BLaER1 treated with 17β-estradiol and CSF1 and Interleukin-3, amounts not matched to agents 10 nM and 100 nM (cell line): ENCODE results near the gene PSMC3.
A peak's percentile ranks its signal among the peaks of the same experiment; 100 is the strongest.
"Not testable (repeated sequence)": the region's sequence is repeated elsewhere in the genome, so short reads cannot be mapped to it uniquely, and the experiment has no call there.

ENCODE experiments used
- H3K27ac ChIP-seq, 11 experiments: shearing (Covaris generic); formaldehyde crosslinking; 2 replicates each; pipeline ENCODE4 v1.8.1; 2022
- H3K27me3 ChIP-seq, 11 experiments: shearing (Covaris generic); formaldehyde crosslinking; 2 replicates each; pipeline ENCODE4 v1.8.1; 2022
- H3K36me3 ChIP-seq, 11 experiments: shearing (Covaris generic); formaldehyde crosslinking; 2 replicates each; pipeline ENCODE4 v1.8.1; 2022
- H3K4me1 ChIP-seq, 10 experiments: shearing (Covaris generic); formaldehyde crosslinking; 2 replicates each; pipeline ENCODE4 v1.8.1; 2022
- H3K4me2 ChIP-seq, 11 experiments: shearing (Covaris generic); formaldehyde crosslinking; 2 replicates each; pipeline ENCODE4 v1.8.1; 2022
- H3K4me3 ChIP-seq, 10 experiments: shearing (Covaris generic); formaldehyde crosslinking; 2 replicates each; pipeline ENCODE4 v1.8.1; 2022
- H3K9ac ChIP-seq, 11 experiments: shearing (Covaris generic); formaldehyde crosslinking; 2 replicates each; pipeline ENCODE4 v1.8.1; 2022
- H3K9me3 ChIP-seq, 11 experiments: shearing (Covaris generic); formaldehyde crosslinking; replicated peaks in 1 of 11; 2 replicates each; pipeline ENCODE4 v1.8.1; 2022
- H4K20me1 ChIP-seq, 11 experiments: shearing (Covaris generic); formaldehyde crosslinking; 2 replicates each; pipeline ENCODE4 v1.8.1; 2022
- Cebpa-rat ChIP-seq, 11 experiments: shearing (Covaris generic); IDR thresholded peaks; 2 replicates each; pipeline ENCODE4 v1.8.1; 2022

Gene PSMC3

DNA sequence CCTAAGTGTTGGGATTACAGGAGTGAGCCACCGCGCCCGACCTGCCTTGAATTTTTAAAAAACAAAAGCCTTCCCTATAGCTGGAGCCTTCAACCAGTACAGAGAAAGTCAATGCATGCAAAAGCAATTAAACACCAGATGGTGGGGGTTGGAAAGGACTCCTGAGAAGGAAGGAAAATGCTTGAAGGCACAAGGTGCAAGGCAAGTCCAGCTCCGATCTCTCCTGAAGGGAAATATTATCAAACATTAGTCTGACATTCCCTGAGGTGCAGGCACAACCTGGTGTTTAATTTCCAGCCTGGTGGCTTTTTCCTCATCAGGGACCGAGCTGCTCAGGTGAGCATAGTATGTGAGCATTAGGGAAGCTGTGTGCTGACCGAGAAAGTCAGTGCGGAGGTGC, 35.6 kb upstream of the PSMC3 start:
- no peak for TF ChIP-seq Cebpa-rat (IDR thresholded peaks at IDR 0.05)
- no peaks in the 10 kb centered on the region for H3K9me3 ChIP-seq
- H3K27ac ChIP-seq, result no peak overlapping the region
- no peak overlapping the region for H3K4me3 ChIP-seq
- H4K20me1 ChIP-seq, result peaks cover 19 to 72% (median 39%) of the 10 kb centered on the region in 11 experiments; a peak in 20 of 22 replicates
- peaks cover 0 to 13% (median 3%) of the 10 kb centered on the region in 10 experiments; a peak in 9 of 20 replicates for H3K4me1 ChIP-seq
- no peak overlapping the region for H3K9ac ChIP-seq
- H3K27me3 ChIP-seq, result no peaks in the 10 kb centered on the region
- no peak overlapping the region for H3K4me2 ChIP-seq
- peaks cover 61 to 86% (median 75%) of the 10 kb centered on the region in 11 experiments for H3K36me3 ChIP-seq

DNA sequence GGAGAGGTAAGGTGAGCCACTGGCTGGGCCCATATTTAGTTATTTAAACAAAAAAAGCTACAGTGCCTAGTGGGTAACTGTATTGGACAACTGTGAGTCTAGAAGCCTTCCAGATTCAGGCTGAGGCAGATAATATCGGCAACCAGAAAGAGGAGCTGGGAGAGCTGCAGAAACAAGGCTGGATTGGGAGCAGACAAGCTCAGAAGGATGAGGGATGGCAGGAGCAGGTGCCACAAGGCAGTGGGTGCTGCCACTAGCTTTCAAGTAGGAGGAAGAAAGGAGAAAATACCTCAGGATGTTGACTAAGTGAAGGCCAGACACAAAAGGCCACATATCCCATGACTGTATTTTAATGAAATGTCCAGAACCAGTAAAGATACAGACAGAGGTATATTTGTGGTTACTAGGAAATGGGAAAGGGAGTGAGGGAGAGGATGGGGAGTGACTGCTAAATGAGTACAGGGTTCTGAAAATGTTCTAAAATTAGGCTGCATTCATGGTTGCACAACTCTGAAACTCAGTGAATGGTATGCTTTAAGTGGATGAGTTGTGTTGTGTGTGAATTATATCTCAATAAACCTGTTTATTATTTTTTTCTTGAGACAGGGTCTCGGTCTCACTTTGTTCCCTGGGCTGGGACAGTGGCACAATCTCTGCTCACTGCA, 34.5 kb upstream of the PSMC3 start:
- H4K20me1 ChIP-seq, result peaks cover 9 to 60% (median 29%) of the 10 kb centered on the region in 11 experiments; a peak in 19 of 22 replicates
- H3K4me1 ChIP-seq, result peaks cover 0 to 13% (median 5%) of the 10 kb centered on the region in 10 experiments; a peak in 12 of 20 replicates
- H3K4me2 ChIP-seq, result peak overlapping the region in 2 of 11 experiments; percentile 2 to 24; a peak in 1 of 22 replicates
- H3K9me3 ChIP-seq, result no peaks in the 10 kb centered on the region
- H3K27me3 ChIP-seq, result no peaks in the 10 kb centered on the region
- H3K4me3 ChIP-seq, result no peak overlapping the region
- TF ChIP-seq Cebpa-rat (IDR thresholded peaks at IDR 0.05), result no peak
- H3K36me3 ChIP-seq, result peaks cover 49 to 74% (median 63%) of the 10 kb centered on the region in 11 experiments
- no peak overlapping the region; a peak in 1 of 22 replicates for H3K27ac ChIP-seq
- no peak overlapping the region for H3K9ac ChIP-seq

- not testable (repeated sequence) for H3K27ac ChIP-seq, H4K20me1 ChIP-seq, H3K9me3 ChIP-seq, H3K27me3 ChIP-seq, H3K4me3 ChIP-seq, H3K36me3 ChIP-seq
- H3K9ac ChIP-seq, result peak overlapping the region in 2 of 11 experiments; percentile 14 to 15; a peak in 1 of 22 replicates
- H3K4me1 ChIP-seq, result peaks cover 0 to 16% (median 8%) of the 10 kb centered on the region in 10 experiments; a peak in 9 of 20 replicates
- peak in 4 of 11 experiments; percentile 27 to 56 (median 42); a peak in 3 of 22 replicates for TF ChIP-seq Cebpa-rat (IDR thresholded peaks at IDR 0.05)
- H3K4me2 ChIP-seq, result peak overlapping the region in 4 of 11 experiments; percentile 4 to 21 (median 11); a peak in 3 of 22 replicates
These were observed 28.0 kb upstream of the PSMC3 start for GRCh38 chr11:47454258-47454671.

GRCh38 chr11:47453365-47453764, 27.1 kb upstream of the PSMC3 start:
- TF ChIP-seq Cebpa-rat (IDR thresholded peaks at IDR 0.05), result no peak
- Histone ChIP-seq H3K27ac (no peak overlapping the region), H3K4me3 (no peak overlapping the region), H3K4me2 (no peak overlapping the region), H3K36me3 (peaks cover 0 to under 1% (median 0%) of the 10 kb centered on the region in 11 experiments; a peak in 1 of 22 replicates), H4K20me1 (0 out of 22 replicates have a peak, but pooled peaks cover 0 to 2% (median 0%) of the 10 kb centered on the region in 11 experiments), H3K4me1 (peaks cover 0 to 16% (median 8%) of the 10 kb centered on the region in 10 experiments; a peak in 9 of 20 replicates), H3K9me3 (peaks cover 0 to 5% (median 0%) of the 10 kb centered on the region in 11 experiments; a peak in 1 of 22 replicates), H3K27me3 (no peaks in the 10 kb centered on the region), H3K9ac (no peak overlapping the region)

DNA sequence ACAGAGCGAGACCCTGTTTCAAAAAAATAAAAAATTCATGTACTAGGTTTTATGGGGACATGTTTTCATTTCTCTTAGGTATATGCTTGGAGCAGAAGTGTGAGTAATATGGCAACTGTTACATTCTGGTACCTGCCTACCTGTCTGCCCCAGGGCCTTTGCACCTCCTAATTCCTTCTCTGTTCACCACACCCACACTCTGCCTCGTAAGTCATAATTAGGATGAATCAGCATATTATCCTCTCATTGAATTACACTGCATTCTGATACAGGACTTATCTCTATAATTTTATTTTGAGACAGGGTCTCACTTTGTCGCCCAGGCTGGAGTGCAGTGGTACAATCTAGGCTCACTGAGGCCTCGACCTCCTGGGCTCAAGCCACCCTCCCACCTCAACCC, 25.8 kb upstream of the PSMC3 start:
- Histone ChIP-seq H3K4me2 (no peak overlapping the region), H3K4me3 (no peak overlapping the region), H3K27ac (no peak overlapping the region), H3K27me3 (no peaks in the 10 kb centered on the region), H4K20me1 (0 out of 22 replicates have a peak, but pooled peaks cover 0 to 2% (median 0%) of the 10 kb centered on the region in 11 experiments), H3K9ac (no peak overlapping the region), H3K36me3 (no peaks in the 10 kb centered on the region; a peak in 1 of 22 replicates), H3K4me1 (peaks cover 0 to 16% (median 8%) of the 10 kb centered on the region in 10 experiments; a peak in 9 of 20 replicates), H3K9me3 (peaks cover 0 to 5% (median 0%) of the 10 kb centered on the region in 11 experiments; a peak in 1 of 22 replicates)
- no peak for TF ChIP-seq Cebpa-rat (IDR thresholded peaks at IDR 0.05)

DNA sequence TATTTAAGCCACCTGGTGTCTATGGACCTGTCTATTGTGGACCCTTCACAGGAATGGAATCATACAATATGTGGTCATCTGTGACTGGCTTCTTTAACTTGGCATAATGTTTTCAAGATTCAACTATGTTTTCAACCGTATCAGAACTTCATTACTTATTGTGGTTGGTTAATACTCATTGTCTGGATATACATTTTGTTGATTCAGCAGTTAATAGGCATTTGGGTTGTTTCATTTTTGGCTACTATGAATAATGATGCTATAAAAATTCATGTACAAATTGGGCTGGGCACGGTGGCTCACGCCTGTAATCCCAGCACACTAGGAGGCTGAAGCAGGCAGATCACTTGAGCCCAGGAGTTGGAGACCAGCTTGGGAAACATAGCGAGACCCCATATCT, 25.2 kb upstream of the PSMC3 start:
- Histone ChIP-seq H3K9ac (no peak overlapping the region), H3K4me3 (no peak overlapping the region), H3K27me3 (no peaks in the 10 kb centered on the region), H3K4me2 (no peak overlapping the region), H3K36me3 (no peaks in the 10 kb centered on the region; a peak in 1 of 22 replicates), H4K20me1 (0 out of 22 replicates have a peak, but pooled peaks cover 0 to 2% (median 0%) of the 10 kb centered on the region in 11 experiments), H3K27ac (no peak overlapping the region), H3K9me3 (peaks cover 0 to 5% (median 0%) of the 10 kb centered on the region in 11 experiments; a peak in 1 of 22 replicates), H3K4me1 (peaks cover 0 to 16% (median 8%) of the 10 kb centered on the region in 10 experiments; a peak in 9 of 20 replicates)
- no peak for TF ChIP-seq Cebpa-rat (IDR thresholded peaks at IDR 0.05)

- Histone ChIP-seq H3K36me3 (no peaks in the 10 kb centered on the region; a peak in 1 of 22 replicates), H4K20me1 (no peaks in the 10 kb centered on the region), H3K4me2 (no peak overlapping the region), H3K9me3 (peaks cover 0 to 5% (median 0%) of the 10 kb centered on the region in 11 experiments; a peak in 1 of 22 replicates), H3K27me3 (no peaks in the 10 kb centered on the region), H3K4me3 (no peak overlapping the region), H3K4me1 (peaks cover 0 to 7% (median 2%) of the 10 kb centered on the region in 10 experiments; a peak in 6 of 20 replicates), H3K9ac (no peak overlapping the region; a peak in 1 of 22 replicates), H3K27ac (no peak overlapping the region)
- TF ChIP-seq Cebpa-rat (IDR thresholded peaks at IDR 0.05), result no peak
These were observed 23.3 kb upstream of the PSMC3 start for GRCh38 chr11:47449541-47449940.

DNA sequence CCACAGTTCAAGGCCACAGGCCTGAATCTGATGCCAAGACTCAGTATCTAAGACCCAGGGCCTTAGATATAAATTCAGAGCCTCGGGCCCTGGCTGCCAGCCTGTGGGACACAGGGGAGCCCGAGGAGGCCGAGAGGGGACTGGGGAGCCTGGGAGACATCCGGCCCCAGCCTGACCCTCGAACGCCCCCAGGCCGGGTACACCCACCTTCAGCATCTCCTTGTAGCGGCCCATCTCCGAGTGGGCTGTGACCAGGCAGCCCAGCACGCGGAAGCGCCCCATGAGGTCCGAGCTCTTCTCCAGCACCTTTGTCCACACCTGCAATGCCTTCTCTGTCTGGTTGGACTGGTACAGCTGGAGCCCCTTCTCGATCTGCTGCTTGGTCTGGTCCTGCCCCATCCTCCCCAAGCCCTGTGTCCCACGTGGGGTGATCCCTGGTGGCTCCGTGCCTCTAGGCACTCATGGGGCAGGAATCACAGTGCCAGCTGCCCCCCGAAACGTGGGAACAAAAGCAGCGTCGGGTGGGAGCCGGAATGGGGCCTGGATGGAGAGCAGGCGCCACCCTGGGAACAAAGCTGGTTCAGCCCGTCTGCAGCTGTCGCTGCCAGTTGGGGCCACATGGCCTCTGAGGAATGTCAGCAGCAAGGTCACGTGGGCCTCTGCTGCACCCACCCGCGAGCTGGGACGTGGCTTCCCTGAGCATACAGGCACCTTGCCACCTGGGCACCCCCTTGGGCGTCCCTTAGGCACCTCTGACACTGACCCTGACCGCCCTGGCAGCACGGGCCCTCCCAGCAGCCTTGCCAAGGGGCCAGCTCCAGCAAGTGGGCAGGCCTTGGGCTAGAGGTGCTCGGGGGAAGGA, 22.6 kb upstream of the PSMC3 start, which contains the start of gene RAPSN:
TSS of gene RAPSN (minus strand) at position 571 of the 862 bp plus-strand sequence. CDS start at position 399, 172 bp downstream.
- Histone ChIP-seq H3K27me3 (no peaks in the 10 kb centered on the region), H3K9me3 (peaks cover 0 to 3% (median 0%) of the 10 kb centered on the region in 11 experiments; a peak in 1 of 22 replicates), H3K4me1 (no peaks in the 10 kb centered on the region), H3K36me3 (no peaks in the 10 kb centered on the region; a peak in 1 of 22 replicates), H3K4me2 (no peak within 1 kb of the TSS), H3K4me3 (no peak within 1 kb of the TSS), H4K20me1 (no peaks in the 10 kb centered on the region), H3K9ac (no peak within 1 kb of the TSS; a peak in 1 of 22 replicates), H3K27ac (no peak within 1 kb of the TSS)
- TF ChIP-seq Cebpa-rat (IDR thresholded peaks at IDR 0.05), result no peak
